Mesothelial cell of epicardium (in vitro differentiated cells): Measurements from ENCODE around the gene TIMMDC1. TPM values are rescaled to one million over a fixed set of nuclear protein-coding genes. Genes with fewer than 3 reads are reported as not detected.

ENCODE experiments used
- DNase-seq, 2 experiments: peaks; one replicate each; pipeline ENCODE4 v3.0.0; 2021; ENCODE audit warnings: low spot score in 2 of 2; ENCODE audit not compliant: unreplicated experiment in 2 of 2
- H3K27ac Mint-ChIP-seq: 2 replicates; pipeline ENCODE4 v1.8.0; 2021; ENCODE audit warnings: mixed read lengths
- H3K27me3 Mint-ChIP-seq: 2 replicates; pipeline ENCODE4 v1.8.0; 2021; ENCODE audit warnings: low read depth, mixed read lengths
- H3K36me3 Mint-ChIP-seq: 2 replicates; pipeline ENCODE4 v1.8.0; 2021; ENCODE audit warnings: mixed read lengths
- H3K4me1 Mint-ChIP-seq: 2 replicates; pipeline ENCODE4 v1.8.0; 2021; ENCODE audit warnings: mixed read lengths
- H3K4me3 Mint-ChIP-seq: 2 replicates; pipeline ENCODE4 v1.8.0; 2021; ENCODE audit warnings: mild to moderate bottlenecking, moderate library complexity, mixed read lengths
- H3K9me3 Mint-ChIP-seq: 2 replicates; pipeline ENCODE4 v1.8.0; 2021; ENCODE audit warnings: mixed read lengths
- total RNA-seq: library from RNA; stranded (reverse); gene quantifications from 3 replicates; pipeline ENCODE4 v1.2.1, GENCODE V29; 2021
- TF ChIP-seq, protein P1 (sequence below): fragments of 200-600 bp; sonication (generic); IDR thresholded peaks from one replicate; pipeline ENCODE4 v1.5.0; 2021; ENCODE audit warnings: antibody characterized with exemption; ENCODE audit not compliant: unreplicated experiment

The TIMMDC1 gene
- total RNA-seq, 1 donor from 2014 or later, result 102 TPM

GRCh38 chr3:119490153-119490552 lies 8.2 kb upstream of the TIMMDC1 start:
- no peaks in the 10 kb centered on the region for H3K4me1 Mint-ChIP-seq
- H3K27me3 Mint-ChIP-seq, result no peaks in the 10 kb centered on the region
- H3K27ac Mint-ChIP-seq, result no peak overlapping the region
- no peak for DNase-seq
- H3K9me3 Mint-ChIP-seq, result no peaks in the 10 kb centered on the region
- TF ChIP-seq, protein P1, sequence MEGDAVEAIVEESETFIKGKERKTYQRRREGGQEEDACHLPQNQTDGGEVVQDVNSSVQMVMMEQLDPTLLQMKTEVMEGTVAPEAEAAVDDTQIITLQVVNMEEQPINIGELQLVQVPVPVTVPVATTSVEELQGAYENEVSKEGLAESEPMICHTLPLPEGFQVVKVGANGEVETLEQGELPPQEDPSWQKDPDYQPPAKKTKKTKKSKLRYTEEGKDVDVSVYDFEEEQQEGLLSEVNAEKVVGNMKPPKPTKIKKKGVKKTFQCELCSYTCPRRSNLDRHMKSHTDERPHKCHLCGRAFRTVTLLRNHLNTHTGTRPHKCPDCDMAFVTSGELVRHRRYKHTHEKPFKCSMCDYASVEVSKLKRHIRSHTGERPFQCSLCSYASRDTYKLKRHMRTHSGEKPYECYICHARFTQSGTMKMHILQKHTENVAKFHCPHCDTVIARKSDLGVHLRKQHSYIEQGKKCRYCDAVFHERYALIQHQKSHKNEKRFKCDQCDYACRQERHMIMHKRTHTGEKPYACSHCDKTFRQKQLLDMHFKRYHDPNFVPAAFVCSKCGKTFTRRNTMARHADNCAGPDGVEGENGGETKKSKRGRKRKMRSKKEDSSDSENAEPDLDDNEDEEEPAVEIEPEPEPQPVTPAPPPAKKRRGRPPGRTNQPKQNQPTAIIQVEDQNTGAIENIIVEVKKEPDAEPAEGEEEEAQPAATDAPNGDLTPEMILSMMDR, result no peak
- no peak overlapping the region for H3K4me3 Mint-ChIP-seq
- peaks cover 19% of the 10 kb centered on the region for H3K36me3 Mint-ChIP-seq

DNA sequence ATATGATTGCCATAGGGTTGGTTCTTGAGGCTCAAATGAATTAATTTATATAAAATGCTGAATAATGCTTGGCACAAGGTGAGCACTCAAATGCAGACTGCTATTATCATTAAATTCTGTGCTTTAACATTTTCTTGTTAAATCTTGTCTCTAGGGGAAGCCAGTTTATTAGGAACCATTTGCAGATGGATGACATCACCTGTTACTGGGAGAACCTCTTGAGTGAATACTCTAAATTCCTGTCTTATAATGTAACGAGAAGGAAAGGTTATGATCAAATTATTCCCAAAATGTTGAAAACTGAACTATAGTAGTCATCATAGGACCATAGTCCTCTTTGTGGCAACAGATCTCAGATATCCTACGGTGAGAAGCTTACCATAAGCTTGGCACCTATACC lies 6.2 kb upstream of the TIMMDC1 start:
- Mint-ChIP-seq H3K4me1 (peaks cover 3% of the 10 kb centered on the region), H3K27ac (no peak overlapping the region), H3K4me3 (no peak overlapping the region), H3K27me3 (no peaks in the 10 kb centered on the region), H3K9me3 (no peaks in the 10 kb centered on the region), H3K36me3 (peaks cover 7% of the 10 kb centered on the region)
- TF ChIP-seq, protein P1, result no peak
- no peak for DNase-seq

- Mint-ChIP-seq H3K4me1 (peaks cover 10% of the 10 kb centered on the region), H3K27ac (no peak overlapping the region), H3K36me3 (peaks cover 7% of the 10 kb centered on the region), H3K9me3 (no peaks in the 10 kb centered on the region), H3K27me3 (no peaks in the 10 kb centered on the region), H3K4me3 (no peak overlapping the region)
- TF ChIP-seq, protein P1, result no peak
- DNase-seq, result no peak
Observed at GRCh38 chr3:119492810-119493209, 5.5 kb upstream of the TIMMDC1 start.

GRCh38 chr3:119494597-119494996 lies 3.8 kb upstream of the TIMMDC1 start:
- TF ChIP-seq, protein P1, result peak; percentile 36
- DNase-seq, result no peak
- H3K4me3 Mint-ChIP-seq, result no peak overlapping the region

DNA sequence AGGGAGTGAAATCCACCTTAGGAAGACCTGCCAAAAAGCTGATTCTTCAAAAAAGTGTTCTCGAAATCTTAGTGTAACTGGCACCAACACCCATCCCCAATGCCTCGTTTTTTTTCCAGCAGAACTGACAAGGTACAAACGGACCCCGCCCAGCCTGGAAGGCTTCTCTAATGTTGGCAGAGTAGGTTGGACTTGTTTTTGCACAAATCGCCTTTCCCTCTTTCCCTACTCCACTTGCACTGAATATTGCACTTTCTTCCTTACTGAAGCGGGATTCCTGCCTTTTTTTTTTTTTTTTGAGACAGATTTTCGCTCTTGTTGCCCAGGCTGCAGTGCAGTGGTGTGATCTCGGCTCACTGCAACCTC lies 544 bp upstream of the TIMMDC1 start:
- Mint-ChIP-seq H3K9me3 (no peaks in the 10 kb centered on the region), H3K27me3 (no peaks in the 10 kb centered on the region), H3K27ac (peak overlapping the region; percentile 99), H3K36me3 (no peaks in the 10 kb centered on the region), H3K4me1 (peaks cover 25% of the 10 kb centered on the region), H3K4me3 (peak overlapping the region; percentile 99)
- DNase-seq, result peak in 1 of 2 experiments; percentile 43
- TF ChIP-seq, protein P1, result no peak

More at GRCh38 chr3:119494597-119494996, 3.8 kb upstream of the TIMMDC1 start:
- H3K27ac Mint-ChIP-seq, result no peak overlapping the region
- H3K9me3 Mint-ChIP-seq, result no peaks in the 10 kb centered on the region
- no peaks in the 10 kb centered on the region for H3K27me3 Mint-ChIP-seq
- H3K36me3 Mint-ChIP-seq, result peaks cover 7% of the 10 kb centered on the region
- peaks cover 11% of the 10 kb centered on the region for H3K4me1 Mint-ChIP-seq

GRCh38 chr3:119500265-119500664 lies 1.9 kb downstream of the TIMMDC1 start:
- Mint-ChIP-seq H3K4me3 (peak overlapping the region; percentile 99), H3K36me3 (peaks cover 5% of the 10 kb centered on the region), H3K9me3 (no peaks in the 10 kb centered on the region), H3K27ac (peak overlapping the region; percentile 18), H3K4me1 (peaks cover 25% of the 10 kb centered on the region), H3K27me3 (no peaks in the 10 kb centered on the region)
- TF ChIP-seq, protein P1, result no peak
- no peak for DNase-seq
